HG03432 (cell line): ENCODE results near the gene FAM193A.
"Not testable (repeated sequence)": the region's sequence is repeated elsewhere in the genome, so short reads cannot be mapped to it uniquely, and the experiment has no call there.

ENCODE experiments used
- ATAC-seq: cut with Tn5 transposase; IDR thresholded peaks from one replicate; pipeline ENCODE4 v1.9.1; 2021; ENCODE audit warnings: mild to moderate bottlenecking, moderate library complexity; ENCODE audit not compliant: unreplicated experiment

The FAM193A gene

DNA sequence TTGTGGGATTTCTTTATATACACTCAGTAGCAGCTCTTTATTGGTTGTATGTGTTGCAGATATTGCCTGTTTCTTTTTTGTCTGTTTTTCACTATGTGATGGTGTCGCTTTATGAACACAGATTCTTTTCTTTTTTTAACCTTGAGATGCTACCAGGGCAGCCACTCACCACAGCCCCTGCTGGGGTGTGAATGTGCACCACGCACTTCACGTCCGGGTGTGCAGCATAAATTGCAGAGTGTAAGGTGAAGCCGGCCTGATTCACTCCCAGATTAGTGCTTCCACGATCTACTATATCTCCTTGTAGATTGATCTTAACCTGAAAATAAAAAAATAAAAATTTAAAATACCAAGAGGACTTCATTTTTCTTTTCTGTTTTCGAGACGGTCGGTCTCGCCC is 71.4 kb downstream of the FAM193A start:
- no peak for ATAC-seq

DNA sequence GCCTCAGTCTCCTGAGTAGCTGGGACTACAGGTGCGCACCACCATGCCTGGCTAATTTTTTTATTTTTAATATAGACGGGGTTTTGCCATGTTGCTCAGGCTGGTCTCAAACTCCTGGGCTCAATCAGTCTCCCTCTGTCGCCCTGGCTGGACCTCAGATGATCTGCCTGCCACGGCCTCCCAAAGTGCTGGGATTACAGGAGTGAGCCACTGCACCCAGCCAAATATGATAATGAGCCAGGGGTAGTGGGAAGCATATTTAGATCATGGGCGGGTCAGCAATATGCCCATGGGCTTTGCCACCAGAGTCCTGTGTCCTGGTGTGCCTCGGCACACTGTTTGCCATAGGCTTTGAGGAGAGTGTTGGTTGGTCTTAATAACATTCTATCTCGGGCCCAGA is 71.8 kb downstream of the FAM193A start:
- ATAC-seq = no peak

DNA sequence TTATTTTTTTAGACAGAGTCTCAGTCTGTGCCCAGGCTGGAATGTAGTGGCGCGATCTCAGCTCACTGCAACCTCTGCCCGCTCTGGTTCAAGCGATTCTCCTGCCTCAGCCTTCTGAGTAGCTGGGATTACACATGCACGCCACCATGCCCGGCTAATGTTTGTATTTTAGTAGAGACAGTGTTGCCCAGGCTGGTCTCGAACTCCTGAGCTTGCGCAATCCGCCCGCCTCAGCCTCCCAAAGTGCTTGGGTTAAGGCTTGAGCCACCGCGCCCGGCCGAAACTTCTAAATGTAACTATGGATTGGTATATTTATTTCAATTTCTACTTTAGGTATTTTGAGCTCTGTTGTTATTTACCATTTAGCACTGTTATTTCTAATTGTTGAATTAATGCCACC is 79.4 kb downstream of the FAM193A start:
- no peak for ATAC-seq

DNA sequence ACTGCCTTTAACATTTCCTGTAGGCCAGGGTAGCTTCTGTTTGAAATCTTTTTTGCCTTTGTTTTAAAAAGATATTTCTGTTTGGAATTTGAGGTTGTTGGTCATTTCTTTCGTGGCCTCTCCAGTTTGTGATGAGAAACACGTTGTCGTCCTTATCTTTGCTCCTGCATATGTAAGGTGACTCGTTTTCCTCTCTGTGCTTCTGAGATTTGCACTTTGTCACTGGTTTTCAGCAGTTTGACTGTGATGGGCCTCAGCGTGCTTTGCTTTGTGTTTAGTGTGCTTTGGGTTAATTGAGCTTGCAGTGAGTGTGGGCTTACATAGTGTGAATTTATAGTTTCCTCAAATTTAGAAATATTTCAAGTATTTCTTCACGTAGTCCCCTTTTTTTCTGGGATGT is 81.5 kb downstream of the FAM193A start:
- no peak for ATAC-seq

DNA sequence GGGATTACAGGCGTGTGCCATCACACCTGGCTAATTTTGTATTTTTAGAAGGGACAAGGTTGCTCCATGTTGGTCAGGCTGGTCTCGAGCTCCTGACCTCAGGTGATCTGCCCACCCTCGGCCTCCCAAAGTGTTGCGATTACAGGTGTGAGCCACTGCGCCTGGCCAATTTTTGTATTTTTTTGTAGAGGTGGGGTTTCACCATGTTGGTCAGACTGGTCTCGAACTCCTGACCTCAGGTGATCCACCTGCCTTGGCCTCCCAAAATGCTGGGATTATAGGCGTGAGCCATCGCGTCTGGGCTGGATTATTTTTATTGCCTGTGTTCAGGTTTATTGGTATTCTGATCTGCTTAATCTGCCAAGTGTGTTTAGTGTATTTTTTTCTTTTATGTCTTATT is 82.3 kb downstream of the FAM193A start:
- ATAC-seq = not testable (repeated sequence)

DNA sequence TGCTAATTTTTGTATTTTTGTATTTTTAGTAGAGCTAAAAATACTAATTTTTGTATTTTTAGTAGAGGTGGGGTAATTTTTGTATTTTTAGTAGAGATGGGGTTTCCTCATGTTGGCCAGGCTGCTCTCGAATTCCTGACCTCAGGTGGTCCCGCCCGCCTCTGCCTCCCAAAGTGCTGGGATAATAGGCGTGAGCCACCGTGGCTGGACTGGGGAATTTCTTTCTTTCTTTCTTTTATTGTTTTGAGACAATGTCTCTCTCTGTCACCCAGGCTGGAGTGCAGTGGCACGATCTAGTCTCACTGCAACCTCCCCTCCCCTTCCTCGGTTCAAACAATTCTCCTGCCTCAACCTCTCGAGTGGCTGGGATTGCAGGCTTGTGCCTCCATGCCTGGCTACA is 83.0 kb downstream of the FAM193A start:
- no peak for ATAC-seq

DNA sequence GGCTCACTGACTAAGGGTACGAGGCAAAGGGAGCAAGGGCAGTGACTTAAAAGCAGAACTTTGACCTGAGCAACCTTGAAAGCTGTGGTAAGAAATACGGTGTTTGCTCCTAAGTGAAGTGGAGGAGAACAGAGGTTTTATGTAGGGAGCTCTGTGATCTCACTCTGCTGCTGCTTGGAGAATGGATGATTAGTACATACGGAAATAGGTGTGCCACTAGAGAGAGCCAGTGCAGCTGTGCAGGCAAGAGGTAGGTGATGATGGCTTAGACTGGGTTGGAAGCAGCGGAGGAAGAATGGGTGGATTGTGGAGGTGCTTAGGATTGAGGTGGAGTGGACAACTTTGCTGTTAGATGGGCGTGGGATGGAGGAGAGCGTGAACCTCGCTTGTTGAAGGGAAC is 85.0 kb downstream of the FAM193A start:
- no peak for ATAC-seq

DNA sequence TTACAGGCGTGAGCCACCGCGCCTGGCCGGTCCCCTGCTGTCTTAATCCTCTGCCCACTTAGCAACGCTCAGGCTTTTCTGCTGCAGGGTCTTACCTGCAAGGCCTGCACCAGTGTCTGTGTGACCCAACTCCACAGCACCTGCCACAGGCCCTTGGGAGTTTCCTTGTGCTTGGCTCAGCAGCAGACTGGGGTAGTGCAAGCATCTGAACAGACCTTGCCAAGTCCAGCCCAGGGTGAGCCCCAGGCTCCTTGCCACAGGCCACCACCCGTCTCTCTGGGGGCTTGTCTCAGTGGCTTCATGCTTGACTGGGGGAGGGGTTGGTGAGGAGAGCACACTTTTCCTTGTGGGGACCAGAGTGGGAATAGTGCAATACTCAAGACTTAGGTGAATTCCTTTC is 87.0 kb downstream of the FAM193A start:
- no peak for ATAC-seq

DNA sequence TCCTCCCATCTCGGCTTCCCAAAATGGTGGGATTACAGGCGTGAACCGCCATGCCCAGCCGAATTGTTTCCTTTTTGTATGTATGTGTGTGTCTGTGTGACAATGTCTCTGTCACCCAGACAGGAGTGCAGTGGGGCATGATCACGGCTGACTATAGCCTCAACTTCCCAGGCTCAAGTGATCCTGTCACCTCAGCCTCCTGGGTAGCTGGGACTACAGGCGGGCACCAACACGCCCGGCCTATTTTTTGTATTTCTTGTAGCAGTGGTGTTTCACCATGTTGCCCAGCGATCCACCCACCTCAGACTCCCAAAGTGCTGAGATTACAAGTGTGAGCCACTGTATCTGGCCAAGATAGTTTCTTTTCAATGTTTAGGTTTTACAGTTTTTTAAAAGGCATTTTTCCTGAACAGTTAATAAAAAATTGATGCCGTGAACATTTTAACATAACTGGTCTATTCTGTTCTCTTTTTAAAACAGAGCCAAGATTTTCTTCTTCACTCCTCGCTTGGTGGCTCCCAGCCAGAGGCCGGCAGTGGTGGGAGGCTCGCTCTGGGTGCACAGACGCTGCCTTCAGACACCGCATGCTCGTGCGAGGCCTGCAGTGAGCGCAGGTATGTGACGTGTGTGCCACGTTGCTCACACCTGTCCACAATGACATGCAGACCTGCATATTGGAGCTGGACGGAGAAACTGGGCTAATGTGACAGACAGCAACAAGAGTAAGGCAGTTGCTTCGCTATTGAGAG is 88.5 kb downstream of the FAM193A start:
- ATAC-seq = no peak

DNA sequence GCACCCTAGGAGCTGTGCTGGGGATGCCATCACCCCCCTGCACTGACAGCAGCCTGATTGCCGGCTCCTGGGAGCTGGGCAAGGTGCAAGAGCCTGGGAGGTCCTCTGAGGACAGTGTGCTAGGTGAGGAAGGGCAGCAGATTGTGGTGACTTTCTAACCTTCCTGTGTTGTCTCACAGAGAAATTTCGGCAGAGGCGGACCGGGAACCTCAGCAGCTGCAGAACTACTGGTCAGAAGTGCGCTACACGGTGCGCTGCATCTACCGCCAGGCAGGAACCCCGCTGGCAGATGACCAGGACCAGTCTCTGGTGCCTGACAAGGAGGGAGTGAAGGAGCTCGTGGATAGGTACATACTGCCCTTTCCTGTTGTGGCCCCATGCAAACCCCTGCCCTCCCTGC is 89.8 kb downstream of the FAM193A start:
- ATAC-seq = no peak

DNA sequence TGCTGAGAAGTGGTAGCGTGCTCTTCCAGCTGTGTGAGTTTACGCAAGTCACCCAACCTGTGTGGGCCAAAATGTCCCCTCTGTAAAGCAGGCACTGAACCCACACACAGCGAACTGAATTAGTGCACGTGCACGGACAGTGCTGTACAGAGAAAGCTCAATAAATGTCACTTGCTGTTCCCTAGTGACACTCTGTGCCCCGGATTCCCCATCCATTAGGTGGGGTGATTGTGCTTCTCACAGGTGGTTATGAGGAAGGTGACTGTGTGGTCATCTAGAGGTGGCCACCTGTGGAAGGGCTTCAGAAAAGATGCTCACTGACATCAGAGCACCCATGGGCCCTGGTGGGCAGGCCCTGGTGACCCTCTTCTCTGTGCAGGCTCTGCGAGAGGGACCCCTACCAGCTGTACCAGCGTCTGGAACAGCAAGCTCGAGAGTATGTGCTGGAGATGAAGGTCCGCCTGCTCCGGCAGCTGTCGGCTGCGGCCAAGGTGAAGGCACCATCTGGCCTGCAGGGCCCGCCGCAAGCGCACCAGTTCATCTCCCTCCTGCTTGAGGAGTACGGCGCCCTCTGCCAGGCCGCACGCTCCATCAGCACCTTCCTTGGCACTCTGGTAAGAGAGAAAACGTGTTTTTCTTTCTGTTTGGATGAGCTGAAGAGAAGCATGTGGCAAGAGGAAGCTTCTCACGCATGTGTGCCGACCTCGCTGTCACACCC is 94.3 kb downstream of the FAM193A start:
- no peak for ATAC-seq

DNA sequence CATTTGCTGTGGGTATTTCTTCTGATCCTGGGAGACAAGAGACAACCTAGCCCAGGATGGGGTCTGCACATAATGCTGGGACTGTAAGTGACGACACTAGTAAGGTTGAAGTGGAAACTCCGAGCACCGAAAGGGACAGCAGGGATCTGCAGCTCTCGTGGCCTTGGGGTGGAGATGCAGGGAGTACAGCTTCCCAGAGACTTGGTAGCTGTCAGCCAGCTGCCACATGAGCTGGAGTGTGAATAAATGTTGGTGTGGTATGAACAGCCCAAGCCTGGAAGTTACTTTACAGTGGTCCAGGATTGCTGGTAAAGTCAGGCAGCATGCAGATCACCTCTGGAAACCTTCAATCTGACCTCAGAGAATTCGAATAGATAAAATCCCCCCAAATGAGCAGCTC is 97.6 kb downstream of the FAM193A start:
- no peak for ATAC-seq

DNA sequence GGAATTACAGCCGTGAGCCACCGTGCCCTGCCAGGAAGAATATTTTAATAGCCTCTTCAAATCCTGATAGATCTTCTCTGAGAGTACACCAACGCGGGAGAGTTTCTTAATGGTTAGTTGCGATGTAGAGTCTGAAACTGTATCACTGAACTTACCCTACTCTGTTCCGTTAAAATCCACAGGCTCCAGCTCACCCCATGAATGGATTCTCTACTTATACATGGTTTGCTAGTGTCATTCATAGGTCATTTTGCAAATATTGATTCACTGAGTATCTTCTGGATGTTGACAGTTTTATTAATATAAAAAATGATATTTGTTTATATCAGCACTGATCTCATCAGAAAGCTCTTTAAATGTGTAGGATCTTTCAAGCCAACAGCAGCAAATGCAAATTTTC is 99.9 kb downstream of the FAM193A start:
- no peak for ATAC-seq

DNA sequence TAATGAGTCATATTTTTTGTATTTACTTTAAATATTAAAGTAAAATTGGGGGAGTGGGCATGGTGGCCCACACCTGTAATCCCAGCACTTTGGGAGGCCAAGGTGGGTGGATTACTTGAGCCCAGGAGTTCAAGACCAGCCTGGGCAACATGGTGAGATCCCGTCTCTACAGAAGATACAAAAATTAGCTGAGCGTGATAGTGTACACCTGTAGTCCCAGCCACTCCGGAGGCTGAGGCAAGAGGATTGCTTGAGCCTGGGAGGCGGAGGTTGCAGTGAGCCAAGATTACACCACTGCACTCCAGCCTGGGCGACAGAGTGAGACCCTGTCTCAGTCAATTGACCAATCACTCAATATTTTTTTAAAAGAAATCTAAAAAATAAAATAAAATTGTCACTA is 100.5 kb downstream of the FAM193A start:
- ATAC-seq = not testable (repeated sequence)

DNA sequence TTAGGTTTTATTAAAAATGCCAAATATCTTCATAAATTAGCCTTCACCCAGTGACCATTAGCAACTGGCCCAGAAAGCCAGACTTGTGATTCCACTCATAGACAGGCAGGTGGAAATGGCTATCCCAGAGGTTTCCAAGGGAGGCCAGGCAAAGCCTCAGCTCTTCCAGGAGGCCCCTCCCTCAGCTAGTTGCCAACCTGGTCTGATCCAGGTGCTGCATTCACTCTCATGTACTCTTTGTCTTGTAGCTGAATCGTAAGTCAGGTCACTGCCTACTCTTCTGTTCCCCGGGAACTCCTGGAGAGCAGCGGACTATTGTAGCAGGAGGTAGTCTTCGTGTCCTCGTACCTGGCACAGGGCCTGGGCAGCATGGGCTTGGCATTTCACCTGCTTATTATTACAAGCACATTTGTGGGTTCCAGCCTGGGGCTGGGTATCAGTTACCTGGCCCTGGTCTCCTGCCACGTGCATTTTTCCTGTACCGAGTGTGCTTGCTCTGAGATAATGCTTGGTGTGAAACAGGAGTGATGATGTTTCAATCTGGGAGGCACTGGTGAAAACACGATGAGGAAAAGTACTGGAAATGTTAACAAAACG is 101.6 kb downstream of the FAM193A start:
- no peak for ATAC-seq

DNA sequence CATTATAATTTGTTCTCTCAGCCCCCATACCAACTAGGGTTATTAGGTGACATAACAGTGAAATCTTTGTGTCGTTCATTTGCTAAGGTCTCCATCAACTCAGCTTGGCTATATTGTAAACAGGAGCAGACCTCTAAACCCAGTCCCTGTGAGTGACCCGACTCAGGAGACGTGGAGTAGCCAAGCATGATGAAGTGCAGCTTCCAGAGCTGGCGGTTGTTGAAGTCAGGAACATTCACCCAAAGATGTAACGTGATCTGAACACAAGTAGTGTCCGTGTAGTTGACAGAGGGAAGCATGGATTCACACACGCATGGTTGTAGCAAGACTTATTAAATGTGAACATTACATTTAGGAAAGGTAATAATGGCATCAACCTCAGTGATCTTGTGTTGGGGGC is 102.3 kb downstream of the FAM193A start:
- ATAC-seq = no peak

DNA sequence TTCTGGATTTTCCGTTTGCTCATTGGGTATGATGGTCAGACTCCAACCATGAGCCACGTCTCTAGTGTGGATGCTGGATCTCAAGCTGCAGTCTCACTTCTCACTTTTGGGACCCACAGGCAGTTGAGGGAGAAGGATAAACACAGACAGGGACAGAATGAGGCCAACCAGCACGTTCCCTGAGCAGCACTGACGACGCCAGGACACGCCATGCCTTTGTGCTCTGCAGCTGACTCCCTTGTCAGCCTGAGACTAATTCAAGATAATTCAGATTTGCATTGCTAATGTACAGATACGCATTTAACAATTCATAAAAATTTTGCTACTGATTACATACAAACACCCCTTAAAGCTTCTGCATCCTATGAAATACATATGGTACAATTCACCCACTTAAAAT is 106.5 kb downstream of the FAM193A start:
- no peak for ATAC-seq

DNA sequence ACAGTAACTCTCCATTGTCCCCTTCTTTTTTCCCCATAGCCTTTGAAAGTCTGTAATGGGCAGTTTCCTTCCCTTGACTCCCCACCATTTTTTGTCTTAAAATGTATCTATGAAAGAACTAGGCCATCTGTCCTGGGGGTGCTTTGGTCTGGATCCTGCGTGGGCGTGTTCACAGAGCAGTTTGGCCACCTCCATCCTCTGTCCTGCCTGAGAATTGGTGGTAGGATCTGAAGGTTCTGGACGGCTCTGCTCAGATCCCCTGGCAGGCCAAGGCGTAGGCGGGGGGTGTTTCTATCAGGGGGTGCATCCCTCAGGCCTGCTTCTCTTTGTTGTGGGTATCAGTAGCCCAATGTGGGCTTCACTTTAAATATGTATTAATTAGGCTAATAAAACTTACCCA is 107.1 kb downstream of the FAM193A start:
- no peak for ATAC-seq

DNA sequence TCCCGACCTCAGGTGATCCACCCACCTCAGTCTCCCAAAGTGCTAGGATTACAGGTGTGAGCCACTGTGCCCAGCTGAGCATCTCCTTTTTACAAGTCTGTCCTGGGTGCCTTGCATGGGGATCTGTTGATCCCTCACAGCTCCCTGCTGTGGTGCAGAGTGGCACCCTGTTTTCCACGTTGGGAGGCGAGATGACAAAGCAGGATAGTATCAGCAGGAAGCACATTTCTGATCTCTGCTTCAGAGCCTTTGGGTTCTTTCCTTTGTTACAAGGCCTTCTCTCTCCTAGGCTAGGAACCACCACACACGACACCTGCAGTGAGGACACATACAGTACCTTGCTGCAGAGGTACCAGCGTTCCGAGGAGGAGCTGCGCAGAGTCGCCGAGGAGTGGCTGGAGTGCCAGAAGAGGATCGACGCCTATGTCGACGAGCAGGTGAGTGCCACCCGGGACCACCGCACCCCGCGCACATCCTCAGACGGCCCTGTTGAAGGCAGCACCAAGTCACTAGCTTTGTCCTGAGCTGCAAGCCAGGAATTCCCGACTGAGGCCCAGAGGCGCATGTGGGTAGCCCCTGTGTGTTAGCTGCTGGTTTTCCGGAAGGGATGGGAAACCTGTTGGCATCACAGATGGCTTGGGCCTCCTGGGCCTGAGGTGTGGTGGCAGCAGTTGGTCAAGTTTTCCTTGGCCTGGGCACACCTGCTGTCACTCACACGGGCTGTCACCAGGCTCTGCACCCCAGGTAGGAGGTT is 110.1 kb downstream of the FAM193A start:
- no peak for ATAC-seq

DNA sequence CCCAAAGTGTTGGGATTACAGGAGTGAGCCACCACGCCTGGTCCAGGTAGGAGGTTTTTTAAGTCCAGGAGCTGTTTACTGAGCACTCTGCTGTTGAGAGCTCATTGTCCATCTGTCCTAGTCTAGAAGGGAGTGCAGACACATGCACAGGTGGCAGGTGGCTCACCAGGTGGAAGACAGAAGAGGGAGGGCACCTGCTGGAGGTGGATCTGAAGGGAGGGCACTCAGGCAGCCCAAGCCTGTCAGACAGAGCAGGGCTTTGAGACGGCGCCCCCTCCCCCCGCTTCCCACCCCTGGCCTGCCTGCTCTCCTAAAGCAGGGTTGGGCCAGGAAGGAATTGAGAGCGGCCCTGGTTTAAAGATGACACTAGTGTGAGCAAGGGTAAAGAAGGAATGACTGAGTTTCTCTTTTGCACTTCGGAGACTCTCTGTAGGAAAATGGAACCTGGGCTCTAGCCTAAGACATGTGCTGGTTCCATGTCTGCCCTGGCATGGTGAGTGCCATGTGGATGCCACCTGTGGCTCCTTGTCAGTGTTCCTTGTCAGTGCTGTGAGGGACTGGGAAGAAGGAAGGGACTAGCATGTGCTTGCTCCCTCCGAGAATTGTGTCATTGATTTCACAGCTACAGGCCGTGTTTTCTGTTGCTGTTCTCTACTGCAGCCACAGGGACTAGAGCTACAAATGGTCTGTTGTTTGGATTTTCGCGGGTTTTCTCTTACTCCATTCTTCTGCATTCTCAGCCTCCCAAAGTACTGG is 111.1 kb downstream of the FAM193A start:
- no peak for ATAC-seq
